Activated T-cell treated with anti-CD3 and anti-CD28 coated beads, Interleukin-2, amount 50 U/mL, for 72 hours (primary cell): ENCODE results near the gene CFAP91. TPM values are rescaled to one million over a fixed set of nuclear protein-coding genes. Genes with fewer than 3 reads are reported as not detected.

Experiments
- ATAC-seq, 2 donors: fragments of 150-1000 bp; cut with Tn5 transposase; replicated peaks in 1 of 2; 2 replicates each; pipeline ENCODE4 v1.10.0; 2021; ENCODE audit warnings: moderate library complexity in 2 of 2, mild to moderate bottlenecking in 1 of 2
- DNase-seq, 2 donors: peaks; one replicate each; pipeline ENCODE4 v3.0.0; 2021 to 2022; ENCODE audit warnings: mixed read lengths in 1 of 2
- H3K27ac Mint-ChIP-seq: one replicate; pipeline ENCODE4 v1.8.0; 2022; ENCODE audit warnings: mild to moderate bottlenecking, moderate library complexity, mixed read lengths
- H3K27me3 Mint-ChIP-seq: one replicate; pipeline ENCODE4 v1.8.0; 2022; ENCODE audit warnings: low read depth, mixed read lengths
- H3K36me3 Mint-ChIP-seq, 2 donors: one replicate each; pipeline ENCODE4 v1.8.0; 2022; ENCODE audit warnings: mixed read lengths in 2 of 2, mild to moderate bottlenecking in 1 of 2; ENCODE audit not compliant: insufficient read depth in 2 of 2
- H3K4me1 Mint-ChIP-seq: one replicate; pipeline ENCODE4 v1.8.0; 2022; ENCODE audit warnings: low read depth, mixed read lengths
- H3K4me3 Mint-ChIP-seq, 2 donors: one replicate each; pipeline ENCODE4 v1.8.0; 2022; ENCODE audit warnings: mild to moderate bottlenecking in 2 of 2, mixed read lengths in 2 of 2, moderate library complexity in 2 of 2
- H3K9me3 Mint-ChIP-seq, 2 donors: one replicate each; pipeline ENCODE4 v1.8.0; 2022; ENCODE audit warnings: mixed read lengths in 2 of 2
- total RNA-seq, 2 donors: library from RNA; stranded (reverse); gene quantifications; one replicate each; pipeline ENCODE4 v1.2.3, GENCODE V29; 2022

CFAP91 gene
- total RNA-seq, 2 donors from 2014 or later, result 0.30 to 0.41 TPM

- Mint-ChIP-seq H3K27me3 (peaks cover 19% of the 10 kb centered on the region), H3K4me1 (no peaks in the 10 kb centered on the region), H3K9me3 (no peaks in the 10 kb centered on the region), H3K27ac (no peak overlapping the region), H3K36me3 (no peaks in the 10 kb centered on the region), H3K4me3 (no peak overlapping the region)
- no peak for DNase-seq
- ATAC-seq, result no peak
Measured at GRCh38 chr3:119738741-119739140, 35.9 kb downstream of the CFAP91 start.

DNA sequence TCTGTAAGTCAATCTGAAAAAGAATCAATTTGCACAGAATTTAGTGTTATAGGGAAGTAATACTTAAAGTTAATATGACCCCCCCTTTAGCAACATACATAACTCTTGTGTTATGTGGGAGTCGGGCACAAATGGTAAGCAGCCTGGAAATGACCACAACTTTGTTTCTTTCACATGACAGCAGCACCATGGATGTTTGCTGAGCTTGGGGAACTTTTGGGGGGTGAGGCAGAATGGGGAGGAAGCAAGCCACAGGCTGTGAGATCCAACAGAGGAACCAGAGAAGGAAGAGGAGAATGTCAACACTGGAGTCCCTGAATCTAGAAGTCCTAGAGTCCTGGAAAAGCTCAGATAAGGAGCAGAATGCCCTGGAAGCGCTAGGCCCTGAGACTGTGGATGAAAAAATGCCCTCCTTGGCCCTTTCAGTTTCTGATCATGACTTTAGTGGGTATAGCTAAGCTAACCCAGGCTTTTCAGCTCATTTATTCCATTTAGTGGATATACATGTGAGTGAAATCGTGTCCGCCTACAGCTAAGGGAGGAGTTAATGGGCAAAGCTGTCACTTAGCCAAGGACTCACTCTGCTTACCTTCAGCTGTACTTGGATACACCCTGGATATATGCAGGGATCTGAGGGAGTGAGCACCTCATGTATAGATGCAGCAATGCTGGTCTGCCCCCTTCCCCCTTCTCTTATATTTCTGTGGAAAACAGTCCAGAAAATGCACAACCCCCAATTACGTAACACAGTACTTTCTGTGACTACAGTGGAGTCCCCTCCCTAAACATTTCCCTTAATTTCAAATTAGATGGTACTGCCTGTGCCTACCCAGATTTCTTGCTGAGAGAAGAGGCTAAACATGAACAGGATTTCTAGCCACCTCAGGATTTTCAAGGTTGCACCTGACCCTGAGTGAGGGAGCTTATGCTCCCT is 39.1 kb downstream of the CFAP91 start:
- H3K4me1 Mint-ChIP-seq, result no peaks in the 10 kb centered on the region
- ATAC-seq, result no peak

GRCh38 chr3:119743921-119744320 is 41.1 kb downstream of the CFAP91 start:
- no peaks in the 10 kb centered on the region for H3K36me3 Mint-ChIP-seq
- no peak overlapping the region for H3K4me3 Mint-ChIP-seq
- no peak overlapping the region for H3K27ac Mint-ChIP-seq
- no peaks in the 10 kb centered on the region for H3K4me1 Mint-ChIP-seq
- DNase-seq, result no peak
- no peak for ATAC-seq
- H3K9me3 Mint-ChIP-seq, result no peaks in the 10 kb centered on the region
- peaks cover 49% of the 10 kb centered on the region for H3K27me3 Mint-ChIP-seq

More for the DNA sequence above, 39.1 kb downstream of the CFAP91 start:
- Mint-ChIP-seq H3K9me3 (no peaks in the 10 kb centered on the region), H3K36me3 (no peaks in the 10 kb centered on the region), H3K27ac (no peak overlapping the region), H3K4me3 (no peak overlapping the region), H3K27me3 (peaks cover 38% of the 10 kb centered on the region)
- no peak for DNase-seq

- H3K36me3 Mint-ChIP-seq, result no peaks in the 10 kb centered on the region
- ATAC-seq (no peak), DNase-seq (no peak)
- no peak overlapping the region for H3K4me3 Mint-ChIP-seq
- no peaks in the 10 kb centered on the region for H3K4me1 Mint-ChIP-seq
- H3K9me3 Mint-ChIP-seq, result peaks cover 0 to 4% of the 10 kb centered on the region in 2 donors
- peak overlapping the region; percentile 30 for H3K27ac Mint-ChIP-seq
- peaks cover 52% of the 10 kb centered on the region for H3K27me3 Mint-ChIP-seq
Measured at GRCh38 chr3:119745942-119746341, 43.1 kb downstream of the CFAP91 start.

DNA sequence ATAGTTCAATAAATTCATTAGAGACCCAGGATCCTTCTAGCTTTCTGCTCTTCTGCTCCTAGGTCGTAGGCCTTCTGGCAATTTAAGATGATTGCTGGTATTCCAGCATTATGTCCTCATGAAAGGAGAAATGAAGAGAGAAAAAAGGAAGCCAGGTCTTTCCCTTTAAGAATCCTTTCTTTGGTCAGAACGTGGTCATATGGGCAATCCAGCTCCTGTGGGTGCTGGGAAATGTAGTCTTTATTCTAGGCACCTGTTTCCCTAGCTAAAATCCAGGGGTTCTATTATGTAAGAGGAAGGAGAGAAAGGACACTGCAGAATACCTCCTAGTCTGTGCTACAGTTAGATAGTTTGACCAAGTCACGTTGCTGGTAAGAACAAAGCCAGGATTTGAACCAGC is 43.6 kb downstream of the CFAP91 start:
- Mint-ChIP-seq H3K27me3 (peaks cover 47% of the 10 kb centered on the region), H3K4me3 (no peak overlapping the region)

DNA sequence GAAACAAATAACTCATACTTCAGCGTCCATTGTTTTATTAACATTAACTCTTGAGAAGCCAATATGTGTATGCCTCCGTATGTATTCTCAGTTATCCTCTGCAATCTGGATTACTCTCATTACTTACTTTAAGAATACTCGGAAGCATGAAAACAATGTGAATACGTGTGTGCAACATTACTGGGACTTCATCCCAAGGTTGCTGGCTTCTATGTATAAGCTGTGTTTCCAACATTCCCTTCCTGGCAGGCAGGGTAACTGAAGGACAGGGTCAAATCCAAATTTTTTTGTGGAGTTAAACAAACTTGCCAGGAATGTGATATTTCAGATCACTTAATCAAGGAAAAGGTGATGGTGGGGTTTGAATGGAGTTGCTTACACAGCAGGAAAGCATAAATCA is 44.5 kb downstream of the CFAP91 start:
- ATAC-seq, result no peak
- H3K36me3 Mint-ChIP-seq, result no peaks in the 10 kb centered on the region
- H3K27me3 Mint-ChIP-seq, result peaks cover 41% of the 10 kb centered on the region
- H3K4me1 Mint-ChIP-seq, result no peaks in the 10 kb centered on the region
- no peak overlapping the region for H3K27ac Mint-ChIP-seq
- DNase-seq, result no peak
- peaks cover 0 to 4% of the 10 kb centered on the region in 2 donors for H3K9me3 Mint-ChIP-seq
- H3K4me3 Mint-ChIP-seq, result no peak overlapping the region

More for the DNA sequence above, 43.6 kb downstream of the CFAP91 start:
- H3K9me3 Mint-ChIP-seq, result peaks cover 0 to 4% of the 10 kb centered on the region in 2 donors
- no peak for DNase-seq
- peak overlapping the region; percentile 30 for H3K27ac Mint-ChIP-seq
- H3K36me3 Mint-ChIP-seq, result no peaks in the 10 kb centered on the region
- no peak for ATAC-seq
- H3K4me1 Mint-ChIP-seq, result no peaks in the 10 kb centered on the region

GRCh38 chr3:119748991-119749390 is 46.2 kb downstream of the CFAP91 start:
- H3K9me3 Mint-ChIP-seq, result peaks cover 2 to 5% of the 10 kb centered on the region in 2 donors
- H3K27me3 Mint-ChIP-seq, result peaks cover 42% of the 10 kb centered on the region
- no peak for DNase-seq
- H3K27ac Mint-ChIP-seq, result no peak overlapping the region
- no peak overlapping the region for H3K4me3 Mint-ChIP-seq
- H3K36me3 Mint-ChIP-seq, result no peaks in the 10 kb centered on the region
- H3K4me1 Mint-ChIP-seq, result no peaks in the 10 kb centered on the region
- no peak for ATAC-seq

GRCh38 chr3:119751423-119751822 is 48.6 kb downstream of the CFAP91 start:
- DNase-seq, result no peak
- H3K36me3 Mint-ChIP-seq, result peaks cover 0 to 2% of the 10 kb centered on the region in 2 donors
- peaks cover 4 to 7% of the 10 kb centered on the region in 2 donors for H3K9me3 Mint-ChIP-seq
- no peaks in the 10 kb centered on the region for H3K4me1 Mint-ChIP-seq
- peaks cover 37% of the 10 kb centered on the region for H3K27me3 Mint-ChIP-seq
- no peak overlapping the region for H3K27ac Mint-ChIP-seq
- no peak overlapping the region for H3K4me3 Mint-ChIP-seq
- no peak for ATAC-seq

Other genes with a start within 250 kb of the CFAP91 start
- gene TMEM39A, start 239.4 kb upstream of the CFAP91 start, total RNA-seq, result 10 to 100 TPM; 47.7 to 67.4 TPM
- 10 to 100 TPM; 35.4 to 48.4 TPM for gene POGLUT1, start 234.1 kb upstream of the CFAP91 start, total RNA-seq
- gene TIMMDC1, start 204.5 kb upstream of the CFAP91 start, total RNA-seq, result 10 to 100 TPM; 89.6 to 89.9 TPM
- gene CD80, start 143.4 kb upstream of the CFAP91 start, total RNA-seq, result 10 to 100 TPM in 1 of 2 donors, 1 to 10 TPM in 1; 8.3 to 11.9 TPM
- gene ADPRH, start 123.5 kb upstream of the CFAP91 start, total RNA-seq, result 10 to 100 TPM in 1 of 2 donors, 1 to 10 TPM in 1; 6.3 to 13.8 TPM
- gene PLA1A, start 105.1 kb upstream of the CFAP91 start, total RNA-seq, result 1 to 10 TPM in 1 of 2 donors, under 1 TPM in 1; 0.79 to 1.2 TPM
- gene POPDC2, start 42.4 kb upstream of the CFAP91 start, total RNA-seq, result 1 to 10 TPM; 6.6 to 7.2 TPM
- gene COX17, start 25.6 kb upstream of the CFAP91 start, total RNA-seq, result 10 to 100 TPM; 58.5 to 63.9 TPM
- under 1 TPM; 0.17 to 0.25 TPM for gene NR1I2, start 79.1 kb downstream of the CFAP91 start, total RNA-seq